ENCODE results near the gene SLC17A9. TPM values are rescaled to one million over a fixed set of nuclear protein-coding genes. Genes with fewer than 3 reads are reported as not detected.

The SLC17A9 gene
- polyA plus RNA-seq, 3 donors: 0.81 to 31.3 (median 0.82) TPM

DNA sequence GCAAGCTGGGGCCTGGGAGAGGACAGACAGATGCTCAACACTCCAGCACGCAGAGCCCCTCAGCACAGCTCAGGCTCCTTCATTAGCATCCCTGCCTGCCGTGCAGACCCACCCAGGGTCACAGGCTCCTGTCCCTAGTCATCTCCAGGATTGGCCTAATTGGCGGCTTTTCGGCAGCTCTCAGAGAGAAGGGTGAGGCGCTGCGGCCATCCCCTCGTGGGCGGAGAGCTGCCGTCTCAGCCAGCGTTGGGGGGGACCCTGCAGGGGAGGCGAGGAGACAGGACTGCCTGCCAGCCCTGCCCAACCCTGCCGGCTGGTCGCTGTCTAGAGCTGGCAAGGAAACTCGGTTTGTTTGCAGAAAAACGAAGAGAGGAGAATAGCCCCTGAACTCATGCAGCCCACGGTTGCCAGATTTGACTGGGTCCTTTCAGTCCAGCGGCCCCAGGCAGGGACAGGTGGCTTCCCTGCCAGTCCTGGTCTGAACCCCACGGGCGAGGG lies 27.4 kb downstream of the SLC17A9 start:
- Histone ChIP-seq H3K27me3 (ENCODE audit: control insufficient read depth in 2 of 2, insufficient read depth in 2 of 2, low read length in 2 of 2) (peaks cover 24 to 77% of the 10 kb centered on the region in 2 donors), H3K4me3 (replicated peaks in 1 of 3; ENCODE audit: low read depth in 2 of 3, low read length in 3 of 3) (no peak overlapping the region), H3K9me3 (replicated peaks in 1 of 2; ENCODE audit: control insufficient read depth in 1 of 2, insufficient read depth in 1 of 2, low read length in 2 of 2) (peaks cover 0 to 4% of the 10 kb centered on the region in 2 donors), H3K27ac (ENCODE audit: low read depth in 1 of 2, low read length in 2 of 2) (no peak overlapping the region), H2AFZ (ENCODE audit: insufficient read depth, low read depth, low read length, poor library complexity, severe bottlenecking) (no peak overlapping the region), H3K9ac (ENCODE audit: insufficient read depth, low read length, poor library complexity, severe bottlenecking) (no peak overlapping the region), H3K4me2 (replicated peaks; ENCODE audit: extremely low read depth, low read length, poor library complexity, severe bottlenecking) (no peak overlapping the region), H3K79me2 (ENCODE audit: insufficient read depth, low read length) (no peaks in the 10 kb centered on the region), H3K36me3 (replicated peaks in 1 of 2; ENCODE audit: control insufficient read depth in 1 of 2, insufficient read depth in 2 of 2, low read length in 2 of 2) (no peaks in the 10 kb centered on the region), H4K20me1 (ENCODE audit: insufficient read depth, low read length) (no peaks in the 10 kb centered on the region), H3K4me1 (ENCODE audit: control insufficient read depth in 1 of 2, insufficient read depth in 2 of 2, low read length in 2 of 2) (peaks cover 33% of the 10 kb centered on the region in 2 donors)
- Mint-ChIP-seq H3K4me3 (peak overlapping the region in 1 of 2 donors; percentile 69), H3K27me3 (ENCODE audit: low read depth in 3 of 3) (peaks cover 81 to 96% (median 87%) of the 10 kb centered on the region in 3 donors), H3K9me3 (peaks cover 0 to 10% (median 3%) of the 10 kb centered on the region in 7 donors), H3K27ac (no peak overlapping the region), H3K4me1 (peaks cover 35% of the 10 kb centered on the region), H3K36me3 (no peaks in the 10 kb centered on the region)
- DNase-seq: no peak
- 9% methylated on average over 18 of the region's 19 CpGs for WGBS (ENCODE audit: insufficient coverage)
- intact Hi-C loops (cut with micrococcal nuclease): no loop called here
- TF ChIP-seq, protein P1, sequence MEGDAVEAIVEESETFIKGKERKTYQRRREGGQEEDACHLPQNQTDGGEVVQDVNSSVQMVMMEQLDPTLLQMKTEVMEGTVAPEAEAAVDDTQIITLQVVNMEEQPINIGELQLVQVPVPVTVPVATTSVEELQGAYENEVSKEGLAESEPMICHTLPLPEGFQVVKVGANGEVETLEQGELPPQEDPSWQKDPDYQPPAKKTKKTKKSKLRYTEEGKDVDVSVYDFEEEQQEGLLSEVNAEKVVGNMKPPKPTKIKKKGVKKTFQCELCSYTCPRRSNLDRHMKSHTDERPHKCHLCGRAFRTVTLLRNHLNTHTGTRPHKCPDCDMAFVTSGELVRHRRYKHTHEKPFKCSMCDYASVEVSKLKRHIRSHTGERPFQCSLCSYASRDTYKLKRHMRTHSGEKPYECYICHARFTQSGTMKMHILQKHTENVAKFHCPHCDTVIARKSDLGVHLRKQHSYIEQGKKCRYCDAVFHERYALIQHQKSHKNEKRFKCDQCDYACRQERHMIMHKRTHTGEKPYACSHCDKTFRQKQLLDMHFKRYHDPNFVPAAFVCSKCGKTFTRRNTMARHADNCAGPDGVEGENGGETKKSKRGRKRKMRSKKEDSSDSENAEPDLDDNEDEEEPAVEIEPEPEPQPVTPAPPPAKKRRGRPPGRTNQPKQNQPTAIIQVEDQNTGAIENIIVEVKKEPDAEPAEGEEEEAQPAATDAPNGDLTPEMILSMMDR (IDR thresholded peaks at IDR 0.05): no peak

DNA sequence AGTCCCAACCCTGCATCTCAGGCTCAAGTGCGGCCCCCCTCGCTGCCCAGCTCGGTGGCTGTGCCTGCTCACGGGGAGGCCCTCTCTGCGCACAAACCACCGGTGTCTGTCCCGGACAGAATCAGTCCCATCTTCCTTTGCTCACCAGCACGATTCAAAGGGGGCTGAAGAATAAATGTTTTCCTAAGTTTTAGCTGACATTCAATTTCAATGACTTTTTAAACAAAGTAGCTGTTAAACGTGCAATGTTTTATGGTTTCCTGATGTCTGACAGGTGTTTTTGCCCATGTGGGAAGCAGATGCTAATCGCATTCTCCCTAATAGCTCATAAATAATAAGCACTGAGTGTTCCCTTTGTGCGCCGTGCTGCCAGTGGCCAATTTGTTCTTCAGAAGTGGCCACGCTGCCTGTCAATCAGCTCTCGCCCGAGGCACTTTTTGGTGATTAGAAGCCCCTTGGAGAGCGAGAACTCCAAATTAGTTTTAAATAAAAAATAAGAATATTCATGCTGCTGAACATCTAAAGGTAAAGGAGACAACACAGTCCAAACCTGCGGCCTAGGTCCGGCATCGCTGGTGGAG lies 28.0 kb downstream of the SLC17A9 start:
- peaks cover 0 to 4% of the 10 kb centered on the region in 2 donors for H3K9me3 ChIP-seq (replicated peaks in 1 of 2; ENCODE audit: control insufficient read depth in 1 of 2, insufficient read depth in 1 of 2, low read length in 2 of 2)
- no peak overlapping the region for H2AFZ ChIP-seq (ENCODE audit: insufficient read depth, low read depth, low read length, poor library complexity, severe bottlenecking)
- TF ChIP-seq, protein P1 (IDR thresholded peaks at IDR 0.05): no peak
- H3K27ac ChIP-seq (ENCODE audit: low read depth in 1 of 2, low read length in 2 of 2): no peak overlapping the region
- H3K4me2 ChIP-seq (replicated peaks; ENCODE audit: extremely low read depth, low read length, poor library complexity, severe bottlenecking): no peak overlapping the region
- intact Hi-C loops (cut with micrococcal nuclease): no loop called here
- Mint-ChIP-seq H3K27me3 (ENCODE audit: low read depth in 3 of 3) (peaks cover 77 to 95% (median 83%) of the 10 kb centered on the region in 3 donors), H3K27ac (no peak overlapping the region), H3K4me1 (peaks cover 35% of the 10 kb centered on the region), H3K9me3 (peaks cover 0 to 7% (median 2%) of the 10 kb centered on the region in 7 donors), H3K4me3 (peak overlapping the region in 1 of 2 donors; percentile 55), H3K36me3 (no peaks in the 10 kb centered on the region)
- 6% methylated on average over 12 of the region's 19 CpGs for WGBS (ENCODE audit: insufficient coverage)
- no peaks in the 10 kb centered on the region for H3K36me3 ChIP-seq (replicated peaks in 1 of 2; ENCODE audit: control insufficient read depth in 1 of 2, insufficient read depth in 2 of 2, low read length in 2 of 2)
- H3K79me2 ChIP-seq (ENCODE audit: insufficient read depth, low read length): no peaks in the 10 kb centered on the region
- no peak overlapping the region for H3K9ac ChIP-seq (ENCODE audit: insufficient read depth, low read length, poor library complexity, severe bottlenecking)
- no peak overlapping the region for H3K4me3 ChIP-seq (replicated peaks in 1 of 3; ENCODE audit: low read depth in 2 of 3, low read length in 3 of 3)
- no peak for DNase-seq
- no peaks in the 10 kb centered on the region for H4K20me1 ChIP-seq (ENCODE audit: insufficient read depth, low read length)
- H3K4me1 ChIP-seq (ENCODE audit: control insufficient read depth in 1 of 2, insufficient read depth in 2 of 2, low read length in 2 of 2): peaks cover 33% of the 10 kb centered on the region in 2 donors
- H3K27me3 ChIP-seq (ENCODE audit: control insufficient read depth in 2 of 2, insufficient read depth in 2 of 2, low read length in 2 of 2): peaks cover 24 to 75% of the 10 kb centered on the region in 2 donors
